Measurements from ENCODE around the gene PIGH.

The PIGH gene

GRCh38 chr14:67581643-67582042, 18.4 kb downstream of the PIGH start:
- no peaks in the 10 kb centered on the region for H3K27me3 ChIP-seq (replicated peaks; ENCODE audit: control insufficient read depth, insufficient read depth, low read length)
- H3K4me1 ChIP-seq (ENCODE audit: control insufficient read depth, insufficient read depth, low read length) = no peaks in the 10 kb centered on the region
- H3K4me3 ChIP-seq (ENCODE audit: low read length) = no peak overlapping the region
- no peak overlapping the region for H3K9ac ChIP-seq (ENCODE audit: low read length)
- H3K36me3 ChIP-seq (ENCODE audit: control insufficient read depth, insufficient read depth, low read length, severe bottlenecking) = peaks cover 8% of the 10 kb centered on the region
- H3K9me3 ChIP-seq (ENCODE audit: control insufficient read depth, low read length) = no peaks in the 10 kb centered on the region
- DNase-seq (ENCODE audit: low read depth) = no peak

- H3K9ac ChIP-seq (ENCODE audit: low read length) = no peak overlapping the region
- no peaks in the 10 kb centered on the region for H3K9me3 ChIP-seq (ENCODE audit: control insufficient read depth, low read length)
- H3K4me1 ChIP-seq (ENCODE audit: control insufficient read depth, insufficient read depth, low read length) = no peaks in the 10 kb centered on the region
- DNase-seq (ENCODE audit: low read depth) = no peak
- H3K4me3 ChIP-seq (ENCODE audit: low read length) = no peak overlapping the region
- peaks cover 8% of the 10 kb centered on the region for H3K36me3 ChIP-seq (ENCODE audit: control insufficient read depth, insufficient read depth, low read length, severe bottlenecking)
- no peaks in the 10 kb centered on the region for H3K27me3 ChIP-seq (replicated peaks; ENCODE audit: control insufficient read depth, insufficient read depth, low read length)
Observed at GRCh38 chr14:67580336-67581171, 19.5 kb downstream of the PIGH start.

- Histone ChIP-seq H3K9ac (ENCODE audit: low read length) (no peak overlapping the region), H3K4me3 (ENCODE audit: low read length) (no peak overlapping the region), H3K9me3 (ENCODE audit: control insufficient read depth, low read length) (no peaks in the 10 kb centered on the region), H3K27me3 (replicated peaks; ENCODE audit: control insufficient read depth, insufficient read depth, low read length) (no peaks in the 10 kb centered on the region), H3K4me1 (ENCODE audit: control insufficient read depth, insufficient read depth, low read length) (no peaks in the 10 kb centered on the region), H3K36me3 (ENCODE audit: control insufficient read depth, insufficient read depth, low read length, severe bottlenecking) (peaks cover 3% of the 10 kb centered on the region)
- DNase-seq (ENCODE audit: low read depth) = no peak
Observed at GRCh38 chr14:67579636-67580035, 20.4 kb downstream of the PIGH start.

- Histone ChIP-seq H3K4me1 (ENCODE audit: control insufficient read depth, insufficient read depth, low read length) (no peaks in the 10 kb centered on the region), H3K9me3 (ENCODE audit: control insufficient read depth, low read length) (no peaks in the 10 kb centered on the region), H3K4me3 (ENCODE audit: low read length) (no peak overlapping the region), H3K36me3 (ENCODE audit: control insufficient read depth, insufficient read depth, low read length, severe bottlenecking) (peaks cover 3% of the 10 kb centered on the region), H3K27me3 (replicated peaks; ENCODE audit: control insufficient read depth, insufficient read depth, low read length) (no peaks in the 10 kb centered on the region), H3K9ac (ENCODE audit: low read length) (no peak overlapping the region)
- DNase-seq (ENCODE audit: low read depth) = no peak
Observed at GRCh38 chr14:67579040-67579439, 21.0 kb downstream of the PIGH start.

- no peak overlapping the region for H3K9ac ChIP-seq (ENCODE audit: low read length)
- peaks cover 3% of the 10 kb centered on the region for H3K36me3 ChIP-seq (ENCODE audit: control insufficient read depth, insufficient read depth, low read length, severe bottlenecking)
- no peak for DNase-seq (ENCODE audit: low read depth)
- H3K27me3 ChIP-seq (replicated peaks; ENCODE audit: control insufficient read depth, insufficient read depth, low read length) = no peaks in the 10 kb centered on the region
- no peaks in the 10 kb centered on the region for H3K4me1 ChIP-seq (ENCODE audit: control insufficient read depth, insufficient read depth, low read length)
- H3K4me3 ChIP-seq (ENCODE audit: low read length) = no peak overlapping the region
- H3K9me3 ChIP-seq (ENCODE audit: control insufficient read depth, low read length) = no peaks in the 10 kb centered on the region
Observed at GRCh38 chr14:67577909-67578749, 21.9 kb downstream of the PIGH start.

GRCh38 chr14:67577181-67577808, 22.8 kb downstream of the PIGH start:
- Histone ChIP-seq H3K4me1 (ENCODE audit: control insufficient read depth, insufficient read depth, low read length) (no peaks in the 10 kb centered on the region), H3K9ac (ENCODE audit: low read length) (no peak overlapping the region), H3K27me3 (replicated peaks; ENCODE audit: control insufficient read depth, insufficient read depth, low read length) (peaks cover 8% of the 10 kb centered on the region), H3K36me3 (ENCODE audit: control insufficient read depth, insufficient read depth, low read length, severe bottlenecking) (peaks cover 3% of the 10 kb centered on the region), H3K9me3 (ENCODE audit: control insufficient read depth, low read length) (no peaks in the 10 kb centered on the region), H3K4me3 (ENCODE audit: low read length) (no peak overlapping the region)
- DNase-seq (ENCODE audit: low read depth) = no peak

DNA sequence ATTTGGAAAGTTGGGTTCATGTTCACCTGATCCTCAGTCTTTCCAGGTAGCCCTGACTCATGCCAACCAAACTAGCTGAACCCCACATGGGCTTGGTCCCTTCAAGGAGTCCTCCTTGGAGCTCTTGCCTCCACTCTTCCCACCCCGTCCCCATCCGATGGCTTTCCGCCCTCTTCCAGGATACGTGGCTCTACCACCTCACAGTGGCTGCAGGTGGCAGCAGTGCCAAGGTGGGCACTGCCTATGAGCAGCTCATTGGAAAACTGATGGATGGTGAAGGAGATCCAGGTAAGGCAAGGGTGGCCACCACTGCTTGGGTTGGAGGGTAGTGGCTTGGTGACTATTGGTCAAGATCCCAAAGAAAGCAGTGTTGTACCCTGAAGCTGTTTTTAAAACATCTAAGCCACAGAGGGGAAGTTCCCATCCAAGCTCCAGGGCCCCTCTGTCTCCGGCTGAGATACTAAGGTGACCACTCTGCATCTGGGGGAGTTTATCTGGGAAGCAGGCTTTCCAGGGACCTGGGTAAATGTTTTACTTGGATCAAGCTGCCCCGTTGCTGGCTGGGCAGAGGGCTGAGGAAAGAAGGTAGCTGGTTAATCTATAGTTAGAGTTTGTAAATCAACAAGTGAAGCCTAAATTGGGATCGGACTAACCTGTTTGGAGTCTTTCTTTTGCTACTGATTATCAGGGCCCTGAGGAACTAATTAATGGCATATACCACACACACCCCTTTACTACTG, 23.7 kb downstream of the PIGH start:
- no peak for DNase-seq (ENCODE audit: low read depth)
- H3K4me1 ChIP-seq (ENCODE audit: control insufficient read depth, insufficient read depth, low read length) = no peaks in the 10 kb centered on the region
- no peak overlapping the region for H3K9ac ChIP-seq (ENCODE audit: low read length)
- H3K4me3 ChIP-seq (ENCODE audit: low read length) = no peak overlapping the region
- H3K27me3 ChIP-seq (replicated peaks; ENCODE audit: control insufficient read depth, insufficient read depth, low read length) = peaks cover 8% of the 10 kb centered on the region
- H3K36me3 ChIP-seq (ENCODE audit: control insufficient read depth, insufficient read depth, low read length, severe bottlenecking) = peaks cover 3% of the 10 kb centered on the region
- H3K9me3 ChIP-seq (ENCODE audit: control insufficient read depth, low read length) = no peaks in the 10 kb centered on the region

GRCh38 chr14:67575684-67576083, 24.4 kb downstream of the PIGH start:
- no peaks in the 10 kb centered on the region for H3K9me3 ChIP-seq (ENCODE audit: control insufficient read depth, low read length)
- H3K9ac ChIP-seq (ENCODE audit: low read length) = no peak overlapping the region
- no peak for DNase-seq (ENCODE audit: low read depth)
- peaks cover 3% of the 10 kb centered on the region for H3K36me3 ChIP-seq (ENCODE audit: control insufficient read depth, insufficient read depth, low read length, severe bottlenecking)
- H3K4me3 ChIP-seq (ENCODE audit: low read length) = no peak overlapping the region
- no peaks in the 10 kb centered on the region for H3K4me1 ChIP-seq (ENCODE audit: control insufficient read depth, insufficient read depth, low read length)
- H3K27me3 ChIP-seq (replicated peaks; ENCODE audit: control insufficient read depth, insufficient read depth, low read length) = peaks cover 8% of the 10 kb centered on the region

GRCh38 chr14:67574806-67575205, 25.3 kb downstream of the PIGH start:
- Histone ChIP-seq H3K4me3 (ENCODE audit: low read length) (no peak overlapping the region), H3K36me3 (ENCODE audit: control insufficient read depth, insufficient read depth, low read length, severe bottlenecking) (peaks cover 3% of the 10 kb centered on the region), H3K9me3 (ENCODE audit: control insufficient read depth, low read length) (no peaks in the 10 kb centered on the region), H3K27me3 (replicated peaks; ENCODE audit: control insufficient read depth, insufficient read depth, low read length) (peaks cover 8% of the 10 kb centered on the region), H3K4me1 (ENCODE audit: control insufficient read depth, insufficient read depth, low read length) (peaks cover 3% of the 10 kb centered on the region), H3K9ac (ENCODE audit: low read length) (no peak overlapping the region)
- no peak for DNase-seq (ENCODE audit: low read depth)

- H3K9ac ChIP-seq (ENCODE audit: low read length) = no peak overlapping the region
- peaks cover under 1% of the 10 kb centered on the region for H3K36me3 ChIP-seq (ENCODE audit: control insufficient read depth, insufficient read depth, low read length, severe bottlenecking)
- no peak for DNase-seq (ENCODE audit: low read depth)
- H3K4me1 ChIP-seq (ENCODE audit: control insufficient read depth, insufficient read depth, low read length) = peaks cover 7% of the 10 kb centered on the region
- H3K4me3 ChIP-seq (ENCODE audit: low read length) = no peak overlapping the region
- H3K27me3 ChIP-seq (replicated peaks; ENCODE audit: control insufficient read depth, insufficient read depth, low read length) = peaks cover 8% of the 10 kb centered on the region
- H3K9me3 ChIP-seq (ENCODE audit: control insufficient read depth, low read length) = no peaks in the 10 kb centered on the region
Observed at GRCh38 chr14:67574156-67574555, 25.9 kb downstream of the PIGH start.
